Sigmoid colon (tissue), 4 donors: ENCODE measurements around the gene ADAMTS17.

ENCODE experiments used
- CTCF ChIP-seq, 4 experiments: fragments of 450-650 bp in 3 of 4; fragments of 200-600 bp in 1 of 4; IDR thresholded peaks; one replicate each; pipeline ENCODE4 v1.5.1; 2016 to 2019; ENCODE audit warnings: antibody characterized with exemption in 4 of 4, mild to moderate bottlenecking in 3 of 4, moderate library complexity in 2 of 4
- EP300 ChIP-seq, 4 donors: sonication (generic); formaldehyde crosslinking; IDR thresholded peaks; one replicate each; pipeline ENCODE4 v1.6.1; 2017; ENCODE audit warnings: antibody characterized with exemption in 4 of 4
- POLR2A ChIP-seq, 2 donors: fragments of 450-650 bp; IDR thresholded peaks; one replicate each; pipeline ENCODE4 v1.6.1; 2016; ENCODE audit warnings: antibody characterized with exemption in 2 of 2, mild to moderate bottlenecking in 2 of 2, moderate library complexity in 2 of 2

- TF ChIP-seq CTCF (IDR thresholded peaks at IDR 0.05): no peak
- TF ChIP-seq POLR2A (IDR thresholded peaks at IDR 0.05): no peak
- TF ChIP-seq EP300 (IDR thresholded peaks at IDR 0.05): no peak
Measured at GRCh38 chr15:100099976-100100375, 241.8 kb downstream of the ADAMTS17 start.
